Measurements from ENCODE around the gene CSNK1A1.
"Not testable (repeated sequence)": the region's sequence is repeated elsewhere in the genome, so short reads cannot be mapped to it uniquely, and the experiment has no call there.

The CSNK1A1 gene

GRCh38 chr5:149456597-149457392 lies 94.4 kb downstream of the CSNK1A1 start:
- DNase-seq (ENCODE audit: low read depth in 2 of 2), result no peak

- no peak for DNase-seq (ENCODE audit: low read depth in 2 of 2)
Measured at GRCh38 chr5:149455889-149456409, 95.3 kb downstream of the CSNK1A1 start.

- no peak for DNase-seq (ENCODE audit: low read depth in 2 of 2)
Measured at GRCh38 chr5:149453618-149454415, 97.4 kb downstream of the CSNK1A1 start.

GRCh38 chr5:149452665-149453617 lies 98.3 kb downstream of the CSNK1A1 start:
- no peak for DNase-seq (ENCODE audit: low read depth in 2 of 2)

- no peak for DNase-seq (ENCODE audit: low read depth in 2 of 2)
Measured at GRCh38 chr5:149452007-149452664, 99.1 kb downstream of the CSNK1A1 start.

- DNase-seq (ENCODE audit: low read depth in 2 of 2), result no peak
Measured at GRCh38 chr5:149450199-149450598, 101.0 kb downstream of the CSNK1A1 start.

- DNase-seq (ENCODE audit: low read depth in 2 of 2), result no peak
Measured at GRCh38 chr5:149448831-149449714, 102.2 kb downstream of the CSNK1A1 start.

GRCh38 chr5:149448431-149448830 lies 102.8 kb downstream of the CSNK1A1 start:
- DNase-seq (ENCODE audit: low read depth in 2 of 2), result no peak

- DNase-seq (ENCODE audit: low read depth in 2 of 2), result no peak
Measured at GRCh38 chr5:149447373-149448367, 103.6 kb downstream of the CSNK1A1 start.

GRCh38 chr5:149446794-149447193 lies 104.4 kb downstream of the CSNK1A1 start:
- not testable (repeated sequence) for DNase-seq (ENCODE audit: low read depth in 2 of 2)

GRCh38 chr5:149445739-149446369 lies 105.4 kb downstream of the CSNK1A1 start:
- DNase-seq (ENCODE audit: low read depth in 2 of 2), result no peak

- no peak for DNase-seq (ENCODE audit: low read depth in 2 of 2)
Measured at GRCh38 chr5:149445343-149445738, 105.9 kb downstream of the CSNK1A1 start.

GRCh38 chr5:149444430-149444829 lies 106.8 kb downstream of the CSNK1A1 start:
- not testable (repeated sequence) for DNase-seq (ENCODE audit: low read depth in 2 of 2)

GRCh38 chr5:149443210-149443609 lies 108.0 kb downstream of the CSNK1A1 start:
- no peak for DNase-seq (ENCODE audit: low read depth in 2 of 2)

GRCh38 chr5:149442563-149443182 lies 108.6 kb downstream of the CSNK1A1 start:
- peak; percentile 70 to 75 for DNase-seq (ENCODE audit: low read depth in 2 of 2)

All from activated CD4-positive, alpha-beta T cell treated with anti-CD3 and anti-CD28 coated beads for 24 hours (primary cell).